Measurements from ENCODE around the gene ALS2.

- TF ChIP-seq BHLHE40 (IDR thresholded peaks at IDR 0.05; ENCODE audit: borderline replicate concordance) (no peak), LEF1 (IDR thresholded peaks at IDR 0.05; ENCODE audit: borderline replicate concordance) (no peak), SP1 (IDR thresholded peaks at IDR 0.05) (no peak), SUZ12 (IDR thresholded peaks at IDR 0.05) (no peak), HDGF (IDR thresholded peaks at IDR 0.05; ENCODE audit: borderline replicate concordance) (no peak), CTBP1 (IDR thresholded peaks at IDR 0.05; ENCODE audit: borderline replicate concordance) (no peak), ZNF384 (IDR thresholded peaks at IDR 0.05) (no peak)
Measured at GRCh38 chr2:201774546-201774945, 6.2 kb downstream of the ALS2 start.

Data from HEK293T (cell line).